SW480 (cell line): ENCODE data around the gene KCNQ1.

Experiments used
- DNase-seq: peaks from one replicate; pipeline ENCODE4 v3.0.0-alpha.2; 2016; ENCODE audit warnings: low spot score

The KCNQ1 gene

DNA sequence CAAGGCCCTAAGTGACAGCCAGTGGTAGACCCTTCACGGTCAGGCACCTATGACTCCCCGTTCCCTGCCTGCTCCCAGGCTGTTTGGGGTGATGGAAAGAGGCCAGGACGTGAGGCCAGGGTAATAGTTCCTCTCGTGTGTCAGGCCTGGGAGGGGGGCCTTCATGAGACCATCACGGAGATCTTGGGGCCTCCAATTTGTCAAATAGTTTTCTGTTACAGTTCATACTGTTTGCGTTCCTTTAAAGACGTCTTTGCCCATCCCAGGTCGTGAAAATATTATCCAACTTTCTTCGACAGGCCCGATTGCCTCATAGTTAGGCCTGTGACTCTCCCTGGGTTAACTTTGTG lies 317.2 kb downstream of the KCNQ1 start:
- no peak for DNase-seq

DNA sequence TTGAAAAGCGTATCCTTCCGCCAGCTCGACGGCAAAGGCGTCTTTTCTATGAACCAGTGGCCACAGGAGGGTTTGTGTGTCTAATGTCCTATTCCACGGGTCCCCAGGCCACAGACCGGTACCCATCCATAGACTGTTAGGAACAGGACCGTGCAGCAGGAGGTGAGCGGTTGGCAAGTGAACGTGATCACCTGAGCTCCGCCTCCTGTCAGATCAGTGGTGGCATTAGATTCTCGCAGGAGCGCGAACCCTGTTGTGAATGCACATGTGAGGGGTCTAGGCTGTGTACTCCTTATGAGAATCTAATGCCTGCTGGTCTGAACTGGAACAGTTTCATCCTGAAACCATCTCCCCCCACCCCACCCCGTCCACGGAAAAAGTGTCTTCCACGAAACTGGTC lies 317.6 kb downstream of the KCNQ1 start:
- DNase-seq, result no peak

DNA sequence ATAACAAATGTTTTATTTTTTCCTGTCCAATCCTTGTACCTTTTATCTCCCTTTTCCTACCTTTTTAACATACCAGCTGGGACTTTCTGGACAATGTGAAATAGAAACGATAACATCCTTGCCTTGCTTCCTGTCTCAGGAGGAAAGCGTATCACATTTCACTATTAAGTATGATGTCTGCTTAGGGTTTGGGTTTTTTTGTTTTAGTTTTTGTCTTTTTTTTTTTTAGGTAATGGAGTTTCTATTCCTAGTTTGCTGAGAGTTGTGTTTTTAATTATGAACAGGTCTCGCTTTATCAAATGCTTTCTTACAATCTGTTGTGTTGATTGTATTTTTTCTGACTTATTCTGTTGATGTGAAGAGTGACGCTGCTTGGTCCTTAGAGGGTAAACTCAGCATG lies 319.2 kb downstream of the KCNQ1 start:
- DNase-seq, result no peak

DNA sequence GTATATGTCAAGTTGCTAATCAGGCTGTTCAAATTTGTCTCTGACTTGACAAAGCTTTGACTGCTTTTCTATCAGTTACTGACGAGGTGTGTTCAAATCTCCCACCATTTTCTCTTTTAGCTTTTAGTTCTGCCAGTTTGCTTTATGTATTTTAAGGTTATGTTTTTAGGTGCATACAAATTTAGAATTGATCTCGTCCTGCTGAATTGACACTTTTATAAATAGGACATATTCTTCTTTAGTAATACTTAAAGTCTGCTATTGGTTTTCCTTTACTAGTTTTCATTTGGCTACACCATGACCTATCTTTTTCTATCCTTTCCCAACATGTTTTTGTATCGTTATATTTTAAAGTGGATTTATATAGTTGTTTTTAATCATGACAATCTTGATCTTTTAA lies 320.7 kb downstream of the KCNQ1 start:
- no peak for DNase-seq

DNA sequence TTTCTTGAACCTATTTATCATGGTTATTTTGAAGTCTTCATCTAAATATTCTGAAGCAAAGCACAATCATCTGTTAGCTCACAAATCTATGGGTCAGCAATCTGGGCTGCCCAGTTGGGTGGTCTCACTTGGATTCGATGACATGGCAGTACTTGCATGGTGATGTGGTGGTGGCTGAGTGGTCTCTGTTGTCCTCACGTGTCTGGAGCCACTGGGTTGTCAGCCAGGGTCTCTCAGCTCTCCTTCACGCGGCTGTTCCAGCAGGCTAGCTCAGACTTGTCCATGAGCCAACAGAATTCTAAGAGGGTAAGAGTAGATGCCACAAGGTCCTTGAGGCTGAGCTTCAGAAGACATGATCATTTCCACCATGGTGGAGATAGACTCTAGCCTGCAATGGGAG lies 321.4 kb downstream of the KCNQ1 start:
- DNase-seq, result no peak

- DNase-seq, result no peak
These were observed 322.3 kb downstream of the KCNQ1 start for GRCh38 chr11:2767071-2767470.

DNA sequence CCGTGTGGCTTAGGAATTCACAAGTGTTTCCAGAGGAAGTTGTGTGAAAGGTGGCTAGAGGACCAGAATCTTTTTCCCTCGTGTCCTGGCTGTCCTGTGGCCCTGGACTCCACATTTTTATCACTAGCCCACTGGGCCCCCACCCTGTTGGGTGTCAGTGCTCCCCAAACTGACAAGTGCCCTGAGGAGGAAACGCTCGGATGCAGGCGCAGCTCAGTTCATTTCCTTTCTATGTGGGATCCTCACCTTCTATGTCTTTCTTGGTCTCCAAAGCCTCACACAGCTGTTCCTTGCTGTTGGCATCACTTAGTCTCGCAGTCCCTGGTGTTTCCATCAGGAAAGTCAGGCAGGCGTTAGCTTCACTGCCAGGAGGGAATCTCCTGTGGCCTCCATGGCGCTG lies 323.0 kb downstream of the KCNQ1 start:
- no peak for DNase-seq

GRCh38 chr11:2768471-2769408 lies 323.9 kb downstream of the KCNQ1 start:
- peak; percentile 66 for DNase-seq

DNA sequence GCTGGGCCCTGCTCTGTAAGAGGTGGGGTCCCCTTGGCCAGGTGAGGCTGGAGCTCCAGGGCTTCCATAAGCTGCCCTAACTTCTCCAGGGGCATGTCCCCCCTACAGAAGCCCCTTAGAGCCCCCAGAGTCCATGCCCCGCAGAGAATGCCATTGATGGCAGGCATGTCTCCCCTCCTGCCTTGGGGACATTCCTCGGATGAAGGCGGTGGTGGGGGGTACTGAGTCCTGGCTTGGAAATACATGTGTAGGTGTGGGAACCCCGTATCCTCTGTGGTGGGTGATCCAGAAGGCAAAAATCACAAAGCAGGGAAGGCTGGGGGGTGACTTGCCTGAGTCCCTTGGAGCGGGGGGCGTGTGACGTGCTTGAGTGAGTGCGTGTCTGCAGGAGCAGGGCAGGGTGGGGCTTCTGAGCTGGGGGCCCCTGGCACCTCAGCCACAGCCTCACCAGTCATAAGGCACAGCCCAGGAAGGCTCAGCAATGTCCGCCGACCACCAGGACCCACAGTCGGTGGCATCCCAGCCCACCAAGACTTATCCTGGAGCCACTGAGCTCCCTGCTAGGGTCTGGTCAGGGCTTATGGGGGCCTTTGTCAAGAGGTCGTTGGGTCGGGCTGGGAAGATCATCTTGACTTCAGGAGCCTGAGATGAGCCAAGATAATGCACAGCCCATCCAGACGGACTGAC lies 324.7 kb downstream of the KCNQ1 start:
- no peak for DNase-seq

- no peak for DNase-seq
These were observed 325.4 kb downstream of the KCNQ1 start for GRCh38 chr11:2770096-2770751.

GRCh38 chr11:2770761-2771301 lies 326.0 kb downstream of the KCNQ1 start:
- DNase-seq, result peak; percentile 23

- DNase-seq, result no peak
These were observed 327.1 kb downstream of the KCNQ1 start for GRCh38 chr11:2771758-2772466.

GRCh38 chr11:2772544-2773031 lies 327.8 kb downstream of the KCNQ1 start:
- peak; percentile 92 for DNase-seq

- no peak for DNase-seq
These were observed 329.6 kb downstream of the KCNQ1 start for GRCh38 chr11:2774173-2775082.

DNA sequence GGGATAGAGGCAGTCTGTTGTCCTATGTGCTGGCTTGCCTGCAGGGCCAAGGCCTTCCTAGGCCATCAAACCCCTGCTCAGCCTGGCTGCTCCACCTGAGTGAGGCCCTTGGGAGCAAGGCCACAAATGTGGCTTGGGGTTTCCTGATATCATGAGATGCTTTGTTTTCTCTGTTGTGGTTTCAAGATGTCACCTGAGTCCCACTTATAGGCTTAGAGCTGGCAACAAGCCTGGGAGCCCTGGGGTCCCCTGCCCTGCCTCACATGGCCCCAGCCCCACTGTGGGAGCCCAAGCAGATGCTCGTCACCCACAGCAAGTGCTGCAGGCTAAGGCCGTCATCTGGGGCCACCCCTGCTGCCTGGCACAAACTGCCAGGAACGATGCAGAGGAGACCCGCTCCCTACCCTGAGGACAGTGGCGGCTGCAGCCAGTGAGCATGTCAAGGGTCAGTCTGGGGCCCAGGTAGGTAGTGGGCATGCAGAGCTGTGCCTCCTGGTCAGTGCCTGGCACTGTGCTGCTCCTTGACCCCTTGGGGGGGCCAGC lies 330.3 kb downstream of the KCNQ1 start:
- peak; percentile 60 for DNase-seq

GRCh38 chr11:2775626-2776350 lies 331.0 kb downstream of the KCNQ1 start:
- DNase-seq, result no peak

- no peak for DNase-seq
These were observed 331.7 kb downstream of the KCNQ1 start for GRCh38 chr11:2776351-2777061.

- DNase-seq, result peak; percentile 29
These were observed 332.6 kb downstream of the KCNQ1 start for GRCh38 chr11:2777386-2777785.
